ENCODE results near the gene TTC39B. TPM values are rescaled to one million over a fixed set of nuclear protein-coding genes. Genes with fewer than 3 reads are reported as not detected.
A peak's percentile ranks its signal among the peaks of the same experiment; 100 is the strongest.

The TTC39B gene
- total and polyA plus RNA-seq, 9 donors, result 1.4 to 4.3 (median 2.4) TPM

DNA sequence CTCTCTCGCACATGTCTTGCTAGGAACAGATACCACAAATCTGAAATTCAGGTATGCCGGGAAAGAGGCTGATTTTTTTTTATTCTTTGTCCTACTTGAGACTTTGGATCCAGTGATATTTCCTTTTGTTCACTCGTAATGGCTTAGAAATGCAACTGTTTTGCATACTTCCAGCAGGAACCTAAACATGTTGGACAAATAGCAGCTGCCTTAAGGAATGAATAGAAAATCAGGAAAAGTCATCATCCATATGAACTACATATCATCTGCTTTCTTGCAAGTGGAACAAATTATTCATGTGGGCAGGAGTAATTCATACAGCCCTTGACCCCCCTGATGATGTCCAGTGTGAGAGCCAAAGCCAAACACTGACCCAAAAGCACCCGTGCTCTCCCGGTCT, 17.4 kb downstream of the TTC39B start:
- no peaks in the 10 kb centered on the region for H3K9me3 ChIP-seq (replicated peaks; ENCODE audit: control insufficient read depth, low read depth, low read length)
- H3K27me3 ChIP-seq (ENCODE audit: control insufficient read depth, insufficient read depth, low read length), result no peaks in the 10 kb centered on the region
- WGBS (ENCODE audit: insufficient coverage), result 33% methylated on average over 1 of the region's 5 CpGs
- peak overlapping the region; percentile 20 for H3K27ac ChIP-seq (ENCODE audit: low read length)
- peak; percentile 66 for DNase-seq
- no peak overlapping the region for H3K4me3 ChIP-seq (ENCODE audit: low read length)
- no peaks in the 10 kb centered on the region for H3K36me3 ChIP-seq (ENCODE audit: control insufficient read depth, insufficient read depth, low read length)
- peaks cover 2% of the 10 kb centered on the region for H3K4me1 ChIP-seq (ENCODE audit: control insufficient read depth, insufficient read depth, low read length)

DNA sequence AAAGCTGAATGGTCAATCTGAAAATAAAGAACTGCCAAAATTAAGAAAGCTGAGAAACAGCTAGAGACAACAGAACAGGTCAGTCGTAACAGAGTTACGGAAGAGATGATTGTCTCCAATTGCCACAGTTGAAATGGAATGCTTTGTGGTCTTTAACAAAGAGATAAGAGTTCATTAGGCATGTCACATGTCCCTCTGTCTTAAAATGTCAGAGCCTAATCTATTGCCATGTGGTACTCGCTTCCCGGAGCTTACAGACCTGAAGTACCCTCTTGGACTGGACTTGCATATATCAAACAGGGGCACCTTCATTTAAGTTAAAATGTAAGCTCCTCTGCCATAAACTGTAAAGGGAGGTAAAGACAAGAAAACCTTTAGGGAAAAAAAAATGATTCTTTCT, 19.7 kb downstream of the TTC39B start:
- Histone ChIP-seq H3K27ac (ENCODE audit: low read length) (no peak overlapping the region), H3K4me1 (ENCODE audit: control insufficient read depth, insufficient read depth, low read length) (no peaks in the 10 kb centered on the region), H3K36me3 (ENCODE audit: control insufficient read depth, insufficient read depth, low read length) (no peaks in the 10 kb centered on the region), H3K9me3 (replicated peaks; ENCODE audit: control insufficient read depth, low read depth, low read length) (no peaks in the 10 kb centered on the region), H3K27me3 (ENCODE audit: control insufficient read depth, insufficient read depth, low read length) (no peaks in the 10 kb centered on the region), H3K4me3 (ENCODE audit: low read length) (no peak overlapping the region)
- no peak for DNase-seq
- WGBS (ENCODE audit: insufficient coverage), result 94% methylated on average over 2 of the region's 4 CpGs

DNA sequence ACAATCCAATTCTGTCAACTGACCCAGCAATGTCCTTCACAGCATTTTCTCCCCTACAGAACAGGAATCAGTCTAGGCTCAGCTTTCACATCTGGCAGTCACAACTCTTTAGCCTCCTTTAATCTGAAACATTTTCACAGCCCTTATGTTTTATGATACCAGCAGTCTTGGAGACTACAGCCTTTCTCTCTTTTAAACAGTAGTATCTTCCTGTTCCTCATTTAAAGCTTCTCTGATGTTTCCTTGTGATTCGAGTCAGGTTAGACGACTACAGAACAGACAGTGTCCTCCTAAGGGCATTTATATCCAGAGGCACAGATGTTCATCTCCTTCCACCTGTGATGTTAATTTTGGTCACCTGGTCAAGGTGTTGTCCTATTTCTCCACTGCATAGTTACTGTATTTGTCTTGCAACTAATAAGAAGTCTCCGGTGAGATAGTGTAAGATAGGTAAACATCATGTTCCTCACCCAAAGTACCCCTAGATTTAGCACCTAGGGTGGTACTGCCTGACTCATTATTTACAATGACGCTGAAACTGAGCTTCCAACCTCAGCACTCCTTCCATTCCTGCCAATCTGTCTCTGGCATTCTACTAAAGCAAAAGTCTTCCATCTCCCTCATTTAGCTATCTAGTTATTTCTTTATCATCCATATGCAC, 20.7 kb downstream of the TTC39B start:
- H3K27ac ChIP-seq (ENCODE audit: low read length), result no peak overlapping the region
- H3K36me3 ChIP-seq (ENCODE audit: control insufficient read depth, insufficient read depth, low read length), result no peaks in the 10 kb centered on the region
- H3K4me1 ChIP-seq (ENCODE audit: control insufficient read depth, insufficient read depth, low read length), result no peaks in the 10 kb centered on the region
- H3K4me3 ChIP-seq (ENCODE audit: low read length), result no peak overlapping the region
- 90% methylated on average over 1 of the region's 4 CpGs for WGBS (ENCODE audit: insufficient coverage)
- H3K9me3 ChIP-seq (replicated peaks; ENCODE audit: control insufficient read depth, low read depth, low read length), result no peaks in the 10 kb centered on the region
- no peaks in the 10 kb centered on the region for H3K27me3 ChIP-seq (ENCODE audit: control insufficient read depth, insufficient read depth, low read length)
- DNase-seq, result no peak

DNA sequence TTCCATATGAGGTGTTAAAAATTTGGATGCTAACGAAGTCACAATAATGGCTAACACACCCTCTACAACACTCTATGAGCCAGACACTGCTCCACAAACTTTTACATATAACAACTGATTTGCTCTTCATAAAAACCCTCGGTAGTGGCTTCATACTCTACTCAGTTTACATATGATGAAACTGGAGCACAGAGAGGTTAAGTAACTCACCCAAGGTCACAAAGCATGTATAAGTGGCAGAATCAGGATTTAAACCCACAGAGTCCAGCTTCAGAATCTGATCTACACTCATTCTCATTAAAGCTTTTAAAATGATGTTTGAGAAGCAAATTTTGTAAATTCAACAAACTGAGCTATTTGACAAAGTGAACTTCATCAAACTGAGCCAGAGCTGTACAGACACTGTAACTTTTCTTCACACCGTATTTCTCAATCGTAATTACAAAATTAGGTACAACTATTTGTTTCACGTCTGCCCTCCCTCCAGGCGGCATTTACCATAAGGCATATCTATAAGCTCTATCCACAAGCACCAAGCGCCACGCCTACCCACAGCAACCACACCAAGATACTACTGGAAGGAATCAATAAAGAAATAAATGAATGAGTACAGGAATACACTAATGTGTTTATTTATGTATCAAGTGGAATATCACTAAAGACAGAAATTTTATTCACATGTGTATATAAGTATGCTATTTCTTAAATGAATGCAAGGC, 24.3 kb downstream of the TTC39B start:
- no peak overlapping the region for H3K27ac ChIP-seq (ENCODE audit: low read length)
- no peaks in the 10 kb centered on the region for H3K4me1 ChIP-seq (ENCODE audit: control insufficient read depth, insufficient read depth, low read length)
- no peak for DNase-seq
- no peaks in the 10 kb centered on the region for H3K36me3 ChIP-seq (ENCODE audit: control insufficient read depth, insufficient read depth, low read length)
- no peak overlapping the region for H3K4me3 ChIP-seq (ENCODE audit: low read length)
- no peaks in the 10 kb centered on the region for H3K27me3 ChIP-seq (ENCODE audit: control insufficient read depth, insufficient read depth, low read length)
- 94% methylated on average over 2 of the region's 8 CpGs for WGBS (ENCODE audit: insufficient coverage)
- H3K9me3 ChIP-seq (replicated peaks; ENCODE audit: control insufficient read depth, low read depth, low read length), result no peaks in the 10 kb centered on the region

DNA sequence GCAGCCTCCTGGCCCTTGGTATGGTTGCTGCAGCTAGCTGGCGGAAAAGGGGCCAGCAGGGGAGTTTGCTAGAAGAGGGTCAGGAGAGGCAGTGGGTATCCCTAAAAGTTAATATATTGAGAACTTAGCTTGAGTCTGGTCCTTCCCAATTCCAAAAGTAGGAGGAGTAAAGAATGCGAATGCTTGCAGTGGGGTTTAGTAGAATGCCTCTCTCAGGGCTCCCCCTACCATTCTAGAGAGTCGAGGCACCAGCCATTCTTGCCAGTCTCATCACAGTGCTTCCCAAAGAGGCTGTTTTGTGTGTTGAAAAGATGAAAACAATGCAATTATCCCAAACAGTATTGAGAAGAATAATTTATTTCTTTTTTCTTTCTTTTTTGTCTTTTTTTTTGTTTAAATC, 26.4 kb downstream of the TTC39B start:
- no peaks in the 10 kb centered on the region for H3K4me1 ChIP-seq (ENCODE audit: control insufficient read depth, insufficient read depth, low read length)
- H3K4me3 ChIP-seq (ENCODE audit: low read length), result no peak overlapping the region
- no peaks in the 10 kb centered on the region for H3K36me3 ChIP-seq (ENCODE audit: control insufficient read depth, insufficient read depth, low read length)
- no peak for DNase-seq
- H3K27ac ChIP-seq (ENCODE audit: low read length), result no peak overlapping the region
- H3K27me3 ChIP-seq (ENCODE audit: control insufficient read depth, insufficient read depth, low read length), result no peaks in the 10 kb centered on the region
- H3K9me3 ChIP-seq (replicated peaks; ENCODE audit: control insufficient read depth, low read depth, low read length), result no peaks in the 10 kb centered on the region
- WGBS (ENCODE audit: insufficient coverage), result 100% methylated on average over 1 of the region's 3 CpGs

DNA sequence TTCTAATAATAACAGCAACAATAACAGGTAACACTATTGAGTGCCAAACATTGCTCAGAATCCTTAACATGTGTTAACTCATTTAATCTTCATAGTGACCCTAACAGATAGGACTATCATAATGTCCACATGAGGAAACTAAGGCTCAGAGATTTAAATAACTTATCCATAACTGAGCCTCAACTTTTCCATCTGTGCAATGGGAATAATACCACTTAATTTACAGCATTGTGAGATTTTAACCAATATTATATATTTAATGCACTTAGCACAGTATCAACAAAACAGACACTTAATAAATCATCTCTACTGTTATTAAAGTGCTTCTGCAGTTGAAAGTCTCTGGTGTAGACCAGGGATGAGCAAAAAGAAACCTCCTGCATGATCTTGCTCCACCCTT, 28.2 kb downstream of the TTC39B start:
- Histone ChIP-seq H3K9me3 (replicated peaks; ENCODE audit: control insufficient read depth, low read depth, low read length) (no peaks in the 10 kb centered on the region), H3K36me3 (ENCODE audit: control insufficient read depth, insufficient read depth, low read length) (no peaks in the 10 kb centered on the region), H3K4me3 (ENCODE audit: low read length) (no peak overlapping the region), H3K27ac (ENCODE audit: low read length) (no peak overlapping the region), H3K4me1 (ENCODE audit: control insufficient read depth, insufficient read depth, low read length) (no peaks in the 10 kb centered on the region), H3K27me3 (ENCODE audit: control insufficient read depth, insufficient read depth, low read length) (no peaks in the 10 kb centered on the region)
- DNase-seq, result no peak

DNA sequence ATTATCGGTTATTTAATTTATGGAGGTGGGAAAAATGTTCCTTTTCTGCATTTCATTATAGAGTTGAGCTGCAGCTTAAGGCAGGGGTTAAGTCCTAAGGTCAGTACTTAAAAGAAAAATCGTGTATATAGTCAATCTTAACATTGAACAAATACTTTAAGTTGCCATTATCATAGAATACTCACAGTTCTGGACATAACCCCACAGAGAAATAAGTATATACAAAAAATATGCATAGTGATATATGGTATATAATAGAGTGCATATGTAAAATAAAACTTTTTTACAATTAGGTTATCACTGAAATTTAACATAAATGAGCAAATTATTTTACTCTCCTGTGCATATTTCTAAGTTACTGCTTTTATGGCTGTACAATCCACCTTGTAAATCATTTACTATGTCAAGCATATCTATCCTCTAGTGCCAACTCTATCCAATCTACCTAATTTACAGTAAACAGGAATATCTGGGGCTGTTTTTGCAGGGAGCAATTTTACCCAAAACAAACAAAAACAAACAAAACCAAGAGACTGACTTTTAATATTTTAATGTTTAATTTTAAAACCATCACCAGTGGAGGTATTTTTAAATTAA, 28.8 kb downstream of the TTC39B start:
- WGBS (ENCODE audit: insufficient coverage), result no CpG with 5 or more reads among the region's 2 CpGs
- no peaks in the 10 kb centered on the region for H3K4me1 ChIP-seq (ENCODE audit: control insufficient read depth, insufficient read depth, low read length)

DNA sequence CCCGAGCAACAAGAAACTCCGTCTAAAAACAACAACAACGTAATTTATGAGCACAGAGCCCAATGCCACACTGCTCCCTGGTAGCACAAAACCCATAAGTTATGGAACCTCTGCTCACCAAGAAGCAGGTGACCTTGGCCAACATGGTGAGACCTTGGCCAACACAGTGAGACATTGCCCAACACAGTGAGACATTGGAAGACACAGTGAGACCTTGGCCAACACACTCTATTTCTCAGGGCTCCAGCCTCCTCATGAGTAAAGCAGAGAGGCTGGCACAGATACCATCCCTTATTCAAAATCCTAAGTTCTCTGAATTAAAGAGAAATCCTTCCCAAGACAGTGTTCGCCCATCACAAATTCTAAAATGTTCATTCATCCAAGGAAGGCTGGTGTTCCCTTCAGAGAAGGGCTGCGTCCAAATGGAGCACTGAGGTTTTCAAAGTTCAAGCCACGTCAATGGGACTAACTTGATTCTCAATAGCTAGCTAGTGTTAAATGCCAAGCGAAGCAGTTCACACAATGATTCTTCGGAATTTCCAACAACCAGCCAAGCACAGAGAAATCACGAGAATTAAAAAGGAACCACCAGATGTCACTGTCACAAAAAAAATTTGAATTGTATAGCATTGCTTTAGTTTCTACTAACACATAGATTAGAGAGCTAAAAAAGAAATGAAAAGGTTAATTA, 29.5 kb downstream of the TTC39B start:
- peak; percentile 74 for DNase-seq
- no peaks in the 10 kb centered on the region for H3K9me3 ChIP-seq (replicated peaks; ENCODE audit: control insufficient read depth, low read depth, low read length)
- H3K27me3 ChIP-seq (ENCODE audit: control insufficient read depth, insufficient read depth, low read length), result no peaks in the 10 kb centered on the region
- H3K4me3 ChIP-seq (ENCODE audit: low read length), result no peak overlapping the region
- no peaks in the 10 kb centered on the region for H3K36me3 ChIP-seq (ENCODE audit: control insufficient read depth, insufficient read depth, low read length)
- no peaks in the 10 kb centered on the region for H3K4me1 ChIP-seq (ENCODE audit: control insufficient read depth, insufficient read depth, low read length)
- 77% methylated on average over 2 of the region's 9 CpGs for WGBS (ENCODE audit: insufficient coverage)
- no peak overlapping the region for H3K27ac ChIP-seq (ENCODE audit: low read length)

More for the DNA sequence above, 28.8 kb downstream of the TTC39B start:
- Histone ChIP-seq H3K36me3 (ENCODE audit: control insufficient read depth, insufficient read depth, low read length) (no peaks in the 10 kb centered on the region), H3K9me3 (replicated peaks; ENCODE audit: control insufficient read depth, low read depth, low read length) (no peaks in the 10 kb centered on the region), H3K27ac (ENCODE audit: low read length) (no peak overlapping the region), H3K27me3 (ENCODE audit: control insufficient read depth, insufficient read depth, low read length) (no peaks in the 10 kb centered on the region), H3K4me3 (ENCODE audit: low read length) (no peak overlapping the region)
- no peak for DNase-seq

DNA sequence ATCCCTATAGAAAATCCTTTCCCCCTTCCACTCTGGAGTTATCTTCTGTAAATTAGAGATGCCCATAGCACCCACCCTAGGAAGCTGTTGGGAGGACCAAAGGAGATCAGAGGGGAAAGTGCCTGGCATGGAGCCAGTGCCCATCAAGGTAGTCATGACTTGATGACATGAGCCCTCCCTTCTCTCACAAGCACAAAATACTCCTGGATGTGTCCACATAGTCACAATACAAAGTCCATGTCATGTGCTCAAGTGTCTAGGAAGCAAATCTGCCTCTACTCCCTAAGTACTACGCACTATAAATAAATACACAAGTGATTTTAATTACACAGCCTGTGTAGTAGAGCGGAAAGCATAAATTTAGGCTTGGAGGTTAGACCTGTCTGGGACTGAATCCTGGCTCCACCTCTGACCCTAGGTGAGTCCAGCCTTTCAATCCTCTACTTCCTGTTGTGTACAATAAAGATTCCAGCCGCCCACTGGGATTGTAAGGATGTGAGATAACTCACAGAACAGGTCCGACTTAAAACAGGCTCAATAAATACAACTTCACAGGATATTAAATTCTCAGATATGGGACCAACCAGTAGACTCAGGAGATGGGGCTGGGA, 30.6 kb downstream of the TTC39B start:
- no peaks in the 10 kb centered on the region for H3K27me3 ChIP-seq (ENCODE audit: control insufficient read depth, insufficient read depth, low read length)
- no CpG with 5 or more reads among the region's 4 CpGs for WGBS (ENCODE audit: insufficient coverage)
- no peak overlapping the region for H3K27ac ChIP-seq (ENCODE audit: low read length)
- no peaks in the 10 kb centered on the region for H3K4me1 ChIP-seq (ENCODE audit: control insufficient read depth, insufficient read depth, low read length)
- no peak overlapping the region for H3K4me3 ChIP-seq (ENCODE audit: low read length)
- no peaks in the 10 kb centered on the region for H3K36me3 ChIP-seq (ENCODE audit: control insufficient read depth, insufficient read depth, low read length)
- DNase-seq, result no peak
- H3K9me3 ChIP-seq (replicated peaks; ENCODE audit: control insufficient read depth, low read depth, low read length), result no peaks in the 10 kb centered on the region

DNA sequence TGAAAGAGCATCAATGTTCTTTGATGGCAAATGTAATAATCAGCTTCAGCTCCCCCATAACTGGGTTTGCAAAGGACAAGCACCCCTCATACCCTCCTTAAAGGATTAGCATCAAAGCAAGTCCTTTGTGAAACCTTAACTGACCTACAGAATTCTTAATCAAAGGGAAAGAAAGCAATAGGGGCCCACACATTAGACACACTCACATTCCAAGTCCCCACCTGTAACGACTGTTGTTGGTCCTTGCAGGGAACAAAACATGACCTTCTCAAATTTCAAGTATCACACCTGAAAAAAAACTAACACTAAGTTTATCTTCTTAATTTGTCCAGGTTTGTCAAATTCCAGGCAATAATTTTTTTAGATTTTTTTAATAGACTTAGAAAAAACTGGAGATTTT, 32.6 kb downstream of the TTC39B start:
- H3K27me3 ChIP-seq (ENCODE audit: control insufficient read depth, insufficient read depth, low read length), result no peaks in the 10 kb centered on the region
- H3K4me1 ChIP-seq (ENCODE audit: control insufficient read depth, insufficient read depth, low read length), result no peaks in the 10 kb centered on the region
- H3K36me3 ChIP-seq (ENCODE audit: control insufficient read depth, insufficient read depth, low read length), result no peaks in the 10 kb centered on the region
- no peak overlapping the region for H3K27ac ChIP-seq (ENCODE audit: low read length)
- no peak overlapping the region for H3K4me3 ChIP-seq (ENCODE audit: low read length)
- DNase-seq, result no peak
- H3K9me3 ChIP-seq (replicated peaks; ENCODE audit: control insufficient read depth, low read depth, low read length), result no peaks in the 10 kb centered on the region
- WGBS (ENCODE audit: insufficient coverage), result no CpG with 5 or more reads among the region's 1 CpG

Data from muscle of leg (tissue), 11 donors.